Lower lobe of right lung (tissue), 2 donors: ENCODE results near the gene CDH19. TPM values are rescaled to one million over a fixed set of nuclear protein-coding genes. Genes with fewer than 3 reads are reported as not detected.

Experiments
- ATAC-seq, 2 donors: fragments of 200-7000 bp; cut with Tn5 transposase; one replicate each; pipeline ENCODE4 v1.9.1; 2020 to 2022; ENCODE audit warnings: mild to moderate bottlenecking in 2 of 2, moderate library complexity in 2 of 2
- DNase-seq: peaks from one replicate; pipeline ENCODE4 v3.0.0-alpha.2; 2020
- H3K27ac ChIP-seq: fragments of 200-600 bp; one replicate; pipeline ENCODE4 v1.8.0; 2022
- H3K27me3 ChIP-seq: fragments of 200-600 bp; one replicate; pipeline ENCODE4 v1.8.0; 2022; ENCODE audit warnings: low read depth
- H3K36me3 ChIP-seq: fragments of 200-600 bp; one replicate; pipeline ENCODE4 v1.8.0; 2022; ENCODE audit warnings: mild to moderate bottlenecking
- H3K4me1 ChIP-seq: fragments of 200-600 bp; one replicate; pipeline ENCODE4 v1.8.0; 2022
- H3K4me3 ChIP-seq: fragments of 200-600 bp; one replicate; pipeline ENCODE4 v1.8.0; 2022; ENCODE audit warnings: mild to moderate bottlenecking
- H3K9me3 ChIP-seq: fragments of 200-600 bp; one replicate; pipeline ENCODE4 v1.8.0; 2022
- intact Hi-C: fragments of 100-400 bp; cut with DNase I; formaldehyde crosslinking; loops from one replicate; pipeline ENCODE4 v1.11.0; 2022
- total RNA-seq: library from RNA; stranded (reverse); fragmentation: NEBNext Ultra II Directional; extraction: Animal tissue kit (Norgen Biotek cat#: 25700); gene quantifications from one replicate; pipeline ENCODE4 v1.2.1, GENCODE V29; 2021
- TF ChIP-seq, protein P1 (sequence below): fragments of 200-600 bp; IDR thresholded peaks from one replicate; pipeline ENCODE4 v1.8.0; 2022; ENCODE audit warnings: antibody characterized with exemption, mild to moderate bottlenecking
- donor health status: DM: no; HTN: yes; CAD: no; lungs with severe emphysema.

The CDH19 gene
- total RNA-seq, 1 donor from 2014 or later = 1.2 TPM

DNA sequence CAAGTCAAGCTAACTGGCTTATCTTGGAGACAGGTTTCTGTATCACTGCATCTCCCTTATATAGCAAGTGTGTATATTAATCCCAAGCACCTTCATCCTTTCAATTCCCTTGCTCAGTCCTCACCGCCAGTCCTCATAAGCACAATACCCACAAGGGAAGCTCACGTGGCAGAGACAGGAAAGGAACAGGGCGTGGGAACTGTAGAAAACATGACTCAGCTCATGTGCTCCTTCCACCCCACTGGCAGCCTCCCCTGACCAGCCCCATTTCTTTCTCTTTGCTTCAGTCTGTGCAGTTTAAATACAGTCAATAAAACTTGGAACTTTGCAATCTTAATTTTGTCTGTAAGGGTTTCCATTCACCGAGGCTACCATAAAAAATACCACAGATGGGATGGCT lies 36.5 kb upstream of the CDH19 start:
- Histone ChIP-seq H3K27me3 (no peaks in the 10 kb centered on the region), H3K4me1 (no peaks in the 10 kb centered on the region), H3K36me3 (no peaks in the 10 kb centered on the region), H3K4me3 (no peak overlapping the region), H3K27ac (no peak overlapping the region), H3K9me3 (no peaks in the 10 kb centered on the region)
- no peak for DNase-seq
- TF ChIP-seq, protein P1, sequence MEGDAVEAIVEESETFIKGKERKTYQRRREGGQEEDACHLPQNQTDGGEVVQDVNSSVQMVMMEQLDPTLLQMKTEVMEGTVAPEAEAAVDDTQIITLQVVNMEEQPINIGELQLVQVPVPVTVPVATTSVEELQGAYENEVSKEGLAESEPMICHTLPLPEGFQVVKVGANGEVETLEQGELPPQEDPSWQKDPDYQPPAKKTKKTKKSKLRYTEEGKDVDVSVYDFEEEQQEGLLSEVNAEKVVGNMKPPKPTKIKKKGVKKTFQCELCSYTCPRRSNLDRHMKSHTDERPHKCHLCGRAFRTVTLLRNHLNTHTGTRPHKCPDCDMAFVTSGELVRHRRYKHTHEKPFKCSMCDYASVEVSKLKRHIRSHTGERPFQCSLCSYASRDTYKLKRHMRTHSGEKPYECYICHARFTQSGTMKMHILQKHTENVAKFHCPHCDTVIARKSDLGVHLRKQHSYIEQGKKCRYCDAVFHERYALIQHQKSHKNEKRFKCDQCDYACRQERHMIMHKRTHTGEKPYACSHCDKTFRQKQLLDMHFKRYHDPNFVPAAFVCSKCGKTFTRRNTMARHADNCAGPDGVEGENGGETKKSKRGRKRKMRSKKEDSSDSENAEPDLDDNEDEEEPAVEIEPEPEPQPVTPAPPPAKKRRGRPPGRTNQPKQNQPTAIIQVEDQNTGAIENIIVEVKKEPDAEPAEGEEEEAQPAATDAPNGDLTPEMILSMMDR = no peak
- peak; percentile 35 to 43 for ATAC-seq
- intact Hi-C loops = no loop called here

DNA sequence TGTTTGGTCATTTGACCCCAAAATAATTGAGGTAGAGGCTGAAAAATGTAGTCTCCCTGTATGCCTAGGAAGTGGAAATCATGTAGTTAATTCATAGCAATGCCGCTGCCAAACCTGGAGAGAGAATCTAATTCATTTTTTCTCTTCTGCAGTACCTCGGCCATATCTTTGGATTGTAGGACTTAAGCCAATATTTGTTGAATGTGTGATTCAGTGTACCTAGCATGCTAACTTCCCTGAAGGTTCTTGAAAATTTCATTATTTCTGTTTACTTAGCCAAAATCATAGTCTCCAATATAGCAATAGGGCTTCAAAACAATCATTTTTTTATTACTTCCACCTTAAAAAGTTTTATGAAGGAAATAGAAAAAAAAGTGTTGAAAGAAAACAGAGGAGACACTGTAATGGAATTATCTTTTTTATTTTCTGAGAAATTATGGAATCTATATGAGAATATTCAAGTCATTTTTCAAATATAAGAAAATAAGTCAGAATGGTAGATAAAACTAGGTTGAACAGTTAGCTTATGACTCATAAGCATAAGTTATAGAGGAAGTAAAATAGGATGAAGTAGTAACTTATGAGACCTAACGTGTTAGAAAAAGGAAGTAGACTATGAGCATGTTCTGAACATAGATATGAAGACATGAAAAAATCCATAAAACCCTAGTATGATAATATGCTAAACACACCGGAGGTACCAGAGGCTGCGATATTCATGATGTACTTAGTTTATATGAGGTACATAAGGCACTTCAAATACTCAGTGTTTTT lies 35.2 kb upstream of the CDH19 start:
- no peak for DNase-seq
- peak; percentile 38 to 52 for ATAC-seq
- TF ChIP-seq, protein P1 = no peak
- no peak overlapping the region for H3K27ac ChIP-seq
- no peaks in the 10 kb centered on the region for H3K4me1 ChIP-seq
- H3K36me3 ChIP-seq = no peaks in the 10 kb centered on the region
- no peaks in the 10 kb centered on the region for H3K27me3 ChIP-seq
- H3K4me3 ChIP-seq = no peak overlapping the region
- H3K9me3 ChIP-seq = no peaks in the 10 kb centered on the region
- intact Hi-C loops = no loop called here

DNA sequence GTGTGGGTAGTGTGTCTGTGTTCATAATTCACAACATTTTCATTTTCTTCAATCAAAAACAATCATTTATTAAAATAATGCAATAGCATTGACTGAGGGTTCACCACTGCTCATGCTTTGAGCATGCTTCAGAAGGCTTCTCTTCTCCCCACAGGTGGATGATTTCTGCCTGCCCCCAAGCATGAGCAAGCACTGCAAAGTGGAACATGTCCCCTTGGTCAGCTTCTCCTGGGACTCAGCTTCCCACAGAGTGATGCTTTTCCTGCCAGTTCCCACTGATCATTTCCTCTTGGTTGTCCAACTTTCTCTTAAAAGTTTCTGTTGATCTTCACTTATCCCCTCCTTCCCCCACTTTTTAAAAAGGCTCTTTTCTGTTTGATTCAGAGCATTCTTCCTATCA lies 31.5 kb upstream of the CDH19 start:
- H3K27ac ChIP-seq = no peak overlapping the region
- no peaks in the 10 kb centered on the region for H3K4me1 ChIP-seq
- TF ChIP-seq, protein P1 = no peak
- no peak for ATAC-seq
- H3K4me3 ChIP-seq = no peak overlapping the region
- H3K36me3 ChIP-seq = no peaks in the 10 kb centered on the region
- no peaks in the 10 kb centered on the region for H3K27me3 ChIP-seq
- no peaks in the 10 kb centered on the region for H3K9me3 ChIP-seq
- no peak for DNase-seq
- intact Hi-C loops = no loop called here

DNA sequence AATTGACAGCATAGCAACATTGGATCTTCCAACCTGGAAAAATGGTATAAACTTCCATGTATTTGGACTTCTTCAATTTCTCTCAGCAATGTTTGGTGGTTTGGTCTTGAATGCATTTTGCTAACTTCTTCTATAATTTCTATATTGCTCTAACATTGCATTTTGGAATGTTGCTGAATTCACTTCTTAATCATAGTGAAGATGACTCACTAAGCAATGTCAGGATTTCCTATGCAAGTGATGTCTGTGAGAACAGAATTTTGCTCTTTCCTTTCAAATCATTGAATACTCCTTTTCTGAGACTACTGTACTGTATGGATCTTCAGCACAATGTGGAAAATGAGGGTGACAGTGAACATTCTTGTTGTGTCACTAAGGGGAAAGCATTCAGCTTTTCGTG lies 28.9 kb upstream of the CDH19 start:
- Histone ChIP-seq H3K27me3 (no peaks in the 10 kb centered on the region), H3K27ac (no peak overlapping the region), H3K4me1 (no peaks in the 10 kb centered on the region), H3K9me3 (no peaks in the 10 kb centered on the region), H3K4me3 (no peak overlapping the region), H3K36me3 (no peaks in the 10 kb centered on the region)
- ATAC-seq (no peak), DNase-seq (no peak)
- TF ChIP-seq, protein P1 = no peak
- intact Hi-C loops = no loop called here

DNA sequence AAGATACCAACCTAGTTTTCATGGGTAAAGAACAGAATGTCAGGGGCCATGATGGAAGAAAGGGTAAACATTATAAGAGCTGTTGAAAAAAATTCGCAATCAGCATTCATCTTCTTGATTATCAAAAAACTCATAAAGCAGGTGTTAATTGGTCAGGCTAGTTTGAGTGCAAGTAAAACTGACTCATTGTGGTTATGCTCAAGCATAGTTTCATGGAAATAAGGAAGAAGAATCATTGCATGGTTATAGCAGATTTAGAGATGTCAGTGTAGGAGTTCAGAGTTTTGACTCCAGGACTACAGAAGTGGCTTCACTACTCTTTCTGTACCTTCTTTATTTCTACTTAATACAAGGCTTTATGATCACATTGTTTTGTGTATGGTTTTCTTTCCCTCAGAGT lies 26.9 kb upstream of the CDH19 start:
- no peaks in the 10 kb centered on the region for H3K36me3 ChIP-seq
- no peaks in the 10 kb centered on the region for H3K27me3 ChIP-seq
- intact Hi-C loops = no loop called here
- ATAC-seq = no peak
- no peak for DNase-seq
- H3K4me3 ChIP-seq = no peak overlapping the region
- TF ChIP-seq, protein P1 = no peak
- H3K27ac ChIP-seq = no peak overlapping the region
- H3K9me3 ChIP-seq = no peaks in the 10 kb centered on the region
- H3K4me1 ChIP-seq = no peaks in the 10 kb centered on the region
